CD4-positive, alpha-beta memory T cell (primary cell): ENCODE measurements around the gene ATXN7L1. TPM values are rescaled to one million over a fixed set of nuclear protein-coding genes. Genes with fewer than 3 reads are reported as not detected.

Source experiments
- CTCF ChIA-PET: fragments of 350-600 bp; sonication (Branson Sonifier 250); formaldehyde crosslinking; loops from one replicate; lab custom pipeline; 2021; ENCODE audit warnings: inconsistent platforms; ENCODE audit not compliant: partially characterized antibody; lab: Charles Lee
- POLR2A ChIA-PET: fragments of 350-600 bp; sonication (Branson Sonifier 250); formaldehyde crosslinking; loops from one replicate; lab custom pipeline; 2021; ENCODE audit not compliant: partially characterized antibody; lab: Charles Lee
- DNase-seq, 5 donors: peaks; one replicate each; pipeline versions ENCODE4 v3.0.0 to v3.0.0-alpha.2; 2020 to 2022; ENCODE audit warnings: mixed read lengths in 1 of 5
- H3K27ac ChIP-seq: one replicate; pipeline ENCODE4 v1.7.0; 2013; ENCODE audit warnings: low read depth, low read length
- H3K27me3 ChIP-seq: 2 replicates; pipeline ENCODE4 v1.7.0; 2013; ENCODE audit warnings: mild to moderate bottlenecking, low read length, moderate library complexity; ENCODE audit not compliant: insufficient read depth
- H3K36me3 ChIP-seq: 2 replicates; pipeline ENCODE4 v1.7.0; 2013; ENCODE audit warnings: mild to moderate bottlenecking, low read length, moderate library complexity; ENCODE audit not compliant: insufficient read depth
- H3K4me1 ChIP-seq: 2 replicates; pipeline ENCODE4 v1.7.0; 2013; ENCODE audit warnings: mild to moderate bottlenecking, low read length, moderate library complexity; ENCODE audit not compliant: insufficient read depth
- H3K4me3 ChIP-seq, 2 donors: one replicate each; pipeline ENCODE4 v1.7.0; 2013; ENCODE audit warnings: low read length in 2 of 2, mild to moderate bottlenecking in 1 of 2
- H3K9me3 ChIP-seq, 2 donors: one replicate each; pipeline ENCODE4 v1.7.0; 2013; ENCODE audit warnings: low read length in 2 of 2, control low read depth in 1 of 2; ENCODE audit not compliant: control insufficient read depth in 1 of 2
- H3K27ac Mint-ChIP-seq, 7 donors: one replicate each; pipeline ENCODE4 v1.8.0; 2020 to 2021; ENCODE audit warnings: mixed read lengths in 7 of 7, mild to moderate bottlenecking in 6 of 7, inconsistent platforms in 3 of 7, moderate library complexity in 3 of 7
- H3K27me3 Mint-ChIP-seq, 2 donors: one replicate each; pipeline ENCODE4 v1.8.0; 2020 to 2021; ENCODE audit warnings: mixed read lengths in 2 of 2
- H3K36me3 Mint-ChIP-seq, 2 donors: one replicate each; pipeline ENCODE4 v1.8.0; 2020 to 2021; ENCODE audit warnings: mixed read lengths in 2 of 2, inconsistent platforms in 1 of 2, mild to moderate bottlenecking in 1 of 2
- H3K4me1 Mint-ChIP-seq, 4 donors: one replicate each; pipeline ENCODE4 v1.8.0; 2020 to 2021; ENCODE audit warnings: mixed read lengths in 4 of 4, mild to moderate bottlenecking in 1 of 4
- H3K4me3 Mint-ChIP-seq, 8 donors: one replicate each; pipeline ENCODE4 v1.8.0; 2020 to 2021; ENCODE audit warnings: mixed read lengths in 8 of 8, mild to moderate bottlenecking in 7 of 8, moderate library complexity in 6 of 8, inconsistent platforms in 3 of 8
- H3K9me3 Mint-ChIP-seq, 8 donors: one replicate each; pipeline ENCODE4 v1.8.0; 2020 to 2021; ENCODE audit warnings: mixed read lengths in 8 of 8, mild to moderate bottlenecking in 5 of 8, inconsistent platforms in 3 of 8, moderate library complexity in 1 of 8
- intact Hi-C: fragments of 100-400 bp; cut with micrococcal nuclease; formaldehyde crosslinking; loops from one replicate; pipeline ENCODE4 v1.15.1; 2023
- polyA plus RNA-seq, 2 donors: library from polyadenylated mRNA; unstranded; fragments of 300-500 nt; fragmentation: Illumina TruSeq; gene quantifications; one replicate each; pipeline ENCODE4 v1.2.3, GENCODE V29; 2021
- total RNA-seq, 2 experiments: library from RNA; stranded (reverse); gene quantifications; one replicate each; pipeline ENCODE4 v1.2.3, GENCODE V29; 2021

ATXN7L1 gene
- total and polyA plus RNA-seq, 4 experiments from 2014 or later: 8.7 to 62.2 (median 42.6) TPM

DNA sequence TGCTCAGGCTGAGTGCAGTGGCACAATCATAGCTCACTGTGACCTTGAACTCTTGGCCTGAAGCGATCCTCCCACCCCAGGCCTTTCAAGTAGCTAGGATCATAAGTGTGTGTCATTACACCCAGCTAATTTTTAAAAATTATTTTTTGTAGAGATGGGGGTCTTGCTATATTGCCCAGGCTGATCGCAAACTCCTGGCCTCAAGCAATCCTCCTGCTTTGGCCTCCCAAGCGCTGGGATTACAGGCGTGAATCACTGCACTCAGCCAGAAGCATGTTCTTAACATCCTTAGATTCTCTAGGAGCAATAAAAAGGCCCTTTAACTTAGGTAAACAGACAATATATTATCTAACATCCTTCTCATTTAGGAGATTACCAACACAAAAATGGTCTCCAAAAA is 256.8 kb downstream of the ATXN7L1 start:
- Mint-ChIP-seq H3K27me3 (no peaks in the 10 kb centered on the region), H3K4me1 (no peaks in the 10 kb centered on the region), H3K36me3 (peaks cover 63 to 75% of the 10 kb centered on the region in 2 donors), H3K27ac (no peak overlapping the region), H3K9me3 (no peaks in the 10 kb centered on the region), H3K4me3 (no peak overlapping the region)
- ChIA-PET POLR2A (interaction anchor here (0.6 kb wide), 1 partner anchor 549 kb away, joined by 3 read pairs; no protein-coding TSS in a partner anchor), CTCF (interaction anchor here (0.9 to 1.3 kb wide), 2 partner anchors 37 to 62 kb away, joined by 3 to 6 read pairs; no protein-coding TSS in a partner anchor)
- no peak overlapping the region for H3K27ac ChIP-seq
- no peak for DNase-seq
- H3K4me1 ChIP-seq: no peaks in the 10 kb centered on the region
- H3K9me3 ChIP-seq: no peaks in the 10 kb centered on the region
- peaks cover 69% of the 10 kb centered on the region for H3K36me3 ChIP-seq
- no peak overlapping the region for H3K4me3 ChIP-seq
- intact Hi-C loops: no loop called here
- no peaks in the 10 kb centered on the region for H3K27me3 ChIP-seq

DNA sequence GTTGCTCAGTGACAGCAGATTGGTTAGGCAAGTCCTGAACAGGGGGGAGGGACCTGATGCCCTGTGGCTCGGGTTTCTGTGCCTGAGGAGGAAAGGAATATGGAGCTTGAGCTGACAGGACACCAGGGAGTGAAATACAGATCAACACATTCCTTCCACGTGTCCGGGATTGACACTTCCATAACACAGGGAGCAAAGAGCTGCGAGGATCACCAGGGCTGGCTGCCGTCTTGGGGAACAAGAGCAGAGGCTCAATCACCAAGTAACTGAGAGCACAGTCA is 258.4 kb downstream of the ATXN7L1 start:
- no peak overlapping the region for H3K27ac ChIP-seq
- Mint-ChIP-seq H3K9me3 (peaks cover 0 to 1% (median 0%) of the 10 kb centered on the region in 8 donors), H3K36me3 (peaks cover 68 to 79% of the 10 kb centered on the region in 2 donors), H3K4me1 (peaks cover 0 to 2% (median 0%) of the 10 kb centered on the region in 4 donors), H3K4me3 (no peak overlapping the region), H3K27me3 (no peaks in the 10 kb centered on the region), H3K27ac (peak overlapping the region in 1 of 7 donors; percentile 23)
- ChIA-PET CTCF (no interaction called here), POLR2A (no interaction called here)
- H3K4me3 ChIP-seq: no peak overlapping the region
- peaks cover 73% of the 10 kb centered on the region for H3K36me3 ChIP-seq
- intact Hi-C loops: no loop called here
- DNase-seq: no peak
- H3K4me1 ChIP-seq: no peaks in the 10 kb centered on the region
- no peaks in the 10 kb centered on the region for H3K9me3 ChIP-seq
- no peaks in the 10 kb centered on the region for H3K27me3 ChIP-seq

DNA sequence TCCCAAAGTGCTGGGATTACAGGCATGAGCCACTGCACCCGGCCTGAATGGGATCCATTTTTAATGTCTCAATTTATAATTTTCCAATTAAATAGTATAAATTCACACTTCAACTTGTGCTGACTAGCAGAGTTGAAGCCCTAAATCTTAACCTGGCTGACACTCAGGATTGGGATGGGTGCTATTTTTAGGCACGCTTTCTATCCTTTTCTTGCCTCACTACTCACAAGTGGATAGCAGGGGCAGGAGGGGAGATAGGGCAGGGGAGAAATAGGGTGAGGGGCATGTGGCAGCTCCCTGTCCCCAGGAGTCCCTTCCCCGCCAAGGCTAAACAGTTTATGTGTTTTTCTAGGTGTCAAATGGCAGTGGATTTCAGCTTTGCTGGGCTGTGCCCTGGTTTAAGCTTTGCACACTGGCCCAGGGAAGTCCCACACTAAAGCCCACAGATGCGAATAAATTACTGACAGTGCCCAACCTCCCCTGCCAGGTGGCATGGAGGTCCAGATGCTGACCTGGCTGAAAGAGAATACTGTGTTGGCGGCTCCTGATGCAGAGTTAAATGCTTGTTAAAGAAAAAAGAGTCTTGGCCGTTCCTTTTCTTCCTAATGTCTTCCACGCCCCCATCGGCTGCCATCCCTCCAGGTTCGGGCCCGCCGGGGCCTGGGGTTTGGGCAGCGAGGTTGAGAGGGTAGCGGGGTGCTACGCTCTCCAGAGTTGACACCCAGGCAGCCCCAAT is 259.0 kb downstream of the ATXN7L1 start:
- no peaks in the 10 kb centered on the region for H3K9me3 ChIP-seq
- CTCF ChIA-PET: no interaction called here
- POLR2A ChIA-PET: no interaction called here
- no peak overlapping the region for H3K4me3 ChIP-seq
- peaks cover 0 to 2% (median 0%) of the 10 kb centered on the region in 4 donors for H3K4me1 Mint-ChIP-seq
- intact Hi-C loops: no loop called here
- H3K9me3 Mint-ChIP-seq: peaks cover 0 to 3% (median 0%) of the 10 kb centered on the region in 8 donors
- H3K36me3 ChIP-seq: peaks cover 73% of the 10 kb centered on the region
- H3K4me3 Mint-ChIP-seq: no peak overlapping the region
- no peaks in the 10 kb centered on the region for H3K27me3 Mint-ChIP-seq
- DNase-seq: no peak
- no peak overlapping the region for H3K27ac ChIP-seq
- no peaks in the 10 kb centered on the region for H3K27me3 ChIP-seq
- peaks cover 66 to 78% of the 10 kb centered on the region in 2 donors for H3K36me3 Mint-ChIP-seq
- H3K27ac Mint-ChIP-seq: no peak overlapping the region
- H3K4me1 ChIP-seq: no peaks in the 10 kb centered on the region

DNA sequence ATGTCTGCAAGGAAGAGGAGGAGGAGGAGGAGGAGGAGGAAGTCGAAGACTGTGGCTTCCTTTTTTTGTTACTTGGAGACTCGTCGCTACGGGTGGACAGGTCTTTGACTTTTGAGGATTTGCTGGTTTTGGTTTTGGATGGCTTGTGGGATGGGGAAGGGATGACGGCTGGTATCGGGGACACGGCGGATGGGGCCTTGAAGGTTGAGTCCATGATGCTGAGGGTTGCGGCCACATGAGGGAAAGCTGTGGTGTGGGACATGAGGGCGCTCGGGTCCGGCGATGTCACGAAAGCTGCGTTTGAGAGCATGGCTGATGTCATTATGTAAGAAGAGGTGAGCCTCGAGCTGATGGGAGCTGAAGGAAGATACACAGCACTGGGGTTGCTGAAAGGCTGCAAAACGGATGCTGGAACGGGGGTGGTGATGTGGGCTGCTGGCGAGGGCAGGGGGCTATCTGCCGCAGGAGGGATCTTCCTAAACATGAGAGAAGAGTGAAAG is 262.0 kb downstream of the ATXN7L1 start:
- Mint-ChIP-seq H3K27ac (peak overlapping the region in 1 of 7 donors; percentile 32), H3K9me3 (peaks cover 0 to 3% (median 0%) of the 10 kb centered on the region in 8 donors), H3K4me1 (peaks cover 0 to 2% (median 0%) of the 10 kb centered on the region in 4 donors), H3K4me3 (no peak overlapping the region), H3K27me3 (no peaks in the 10 kb centered on the region), H3K36me3 (peaks cover 49 to 67% of the 10 kb centered on the region in 2 donors)
- Histone ChIP-seq H3K4me1 (no peaks in the 10 kb centered on the region), H3K36me3 (peaks cover 59% of the 10 kb centered on the region), H3K27me3 (no peaks in the 10 kb centered on the region), H3K9me3 (no peaks in the 10 kb centered on the region), H3K27ac (no peak overlapping the region), H3K4me3 (no peak overlapping the region)
- no peak for DNase-seq
- POLR2A ChIA-PET: no interaction called here
- CTCF ChIA-PET: no interaction called here
- intact Hi-C loops: no loop called here

DNA sequence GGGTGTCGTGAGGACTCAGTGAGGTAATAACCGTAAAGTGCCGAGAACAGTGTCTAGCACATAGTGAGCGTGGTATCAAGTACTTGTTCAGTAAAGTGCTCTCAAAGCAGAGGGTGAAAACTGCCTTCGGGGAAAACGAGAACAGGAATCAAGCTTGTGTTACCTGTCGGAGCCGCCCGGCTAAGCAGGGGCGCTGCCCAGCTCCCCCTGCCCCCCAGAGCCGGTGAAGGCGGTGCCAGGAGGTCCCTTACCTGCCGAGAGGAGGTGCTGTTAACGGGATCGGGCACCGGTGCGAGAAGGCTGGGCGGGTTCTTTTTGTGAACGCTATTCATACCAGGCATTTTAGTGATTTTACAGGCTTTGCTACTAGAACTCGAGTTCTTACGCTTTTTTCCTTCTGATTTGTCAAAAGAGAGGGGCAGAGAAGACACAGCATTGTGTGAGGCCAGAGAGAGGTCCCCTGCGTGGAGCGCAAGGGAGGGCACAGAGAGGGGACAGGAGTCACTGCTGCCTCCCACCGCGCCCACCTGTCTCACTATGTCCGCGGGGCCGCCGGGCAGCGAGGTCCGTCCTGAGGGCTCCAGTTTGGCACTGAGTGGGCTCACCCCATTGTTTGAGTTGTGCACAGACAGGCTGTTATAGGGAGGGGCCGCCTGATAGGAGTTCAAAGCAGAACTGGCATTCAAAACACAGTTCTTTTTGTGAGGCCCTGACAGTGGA is 262.6 kb downstream of the ATXN7L1 start:
- no peaks in the 10 kb centered on the region for H3K9me3 ChIP-seq
- ChIA-PET CTCF (interaction anchor here (1.0 kb wide), 1 partner anchor 13 kb away, joined by 5 read pairs; no protein-coding TSS in a partner anchor), POLR2A (no interaction called here)
- H3K27ac ChIP-seq: no peak overlapping the region
- intact Hi-C loops: no loop called here
- Mint-ChIP-seq H3K27ac (peak overlapping the region in 1 of 7 donors; percentile 48), H3K9me3 (peaks cover 0 to 3% (median 0%) of the 10 kb centered on the region in 8 donors), H3K36me3 (peaks cover 47 to 66% of the 10 kb centered on the region in 2 donors), H3K4me1 (peaks cover 0 to 2% (median 0%) of the 10 kb centered on the region in 4 donors), H3K27me3 (no peaks in the 10 kb centered on the region), H3K4me3 (no peak overlapping the region)
- H3K27me3 ChIP-seq: no peaks in the 10 kb centered on the region
- DNase-seq: no peak
- peaks cover 58% of the 10 kb centered on the region for H3K36me3 ChIP-seq
- no peaks in the 10 kb centered on the region for H3K4me1 ChIP-seq
- no peak overlapping the region for H3K4me3 ChIP-seq

DNA sequence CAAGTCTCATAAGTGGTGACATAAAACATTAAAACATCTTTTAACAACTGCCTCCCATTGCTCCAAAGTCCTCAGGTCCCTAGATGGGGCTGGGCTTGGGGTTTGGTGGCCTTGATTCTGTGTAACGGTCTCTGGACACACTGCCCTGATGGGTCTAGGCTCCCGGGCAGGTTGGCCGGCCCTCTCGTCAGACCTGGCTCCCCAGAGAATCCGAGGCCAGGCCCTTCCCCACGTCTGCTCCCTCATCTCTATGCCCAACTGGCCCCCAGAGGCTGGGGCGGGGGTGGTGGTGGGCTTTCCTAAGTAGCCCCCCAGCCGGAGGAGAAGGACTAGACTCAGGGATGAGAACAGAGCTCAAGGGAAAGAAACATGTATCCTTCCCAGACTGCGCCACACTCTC is 263.6 kb downstream of the ATXN7L1 start:
- H3K4me1 ChIP-seq: no peaks in the 10 kb centered on the region
- peaks cover 48% of the 10 kb centered on the region for H3K36me3 ChIP-seq
- no peaks in the 10 kb centered on the region for H3K27me3 ChIP-seq
- H3K4me3 ChIP-seq: no peak overlapping the region
- DNase-seq: no peak
- ChIA-PET CTCF (interaction anchor here (1.0 kb wide), 1 partner anchor 12 kb away, joined by 5 read pairs; no protein-coding TSS in a partner anchor), POLR2A (no interaction called here)
- no peak overlapping the region for H3K27ac ChIP-seq
- Mint-ChIP-seq H3K27me3 (no peaks in the 10 kb centered on the region), H3K4me1 (peaks cover 0 to 2% (median 0%) of the 10 kb centered on the region in 4 donors), H3K36me3 (peaks cover 39 to 58% of the 10 kb centered on the region in 2 donors), H3K9me3 (peaks cover 0 to 3% (median 0%) of the 10 kb centered on the region in 8 donors), H3K27ac (no peak overlapping the region), H3K4me3 (no peak overlapping the region)
- H3K9me3 ChIP-seq: no peaks in the 10 kb centered on the region
- intact Hi-C loops: no loop called here
